Stimulated activated CD4-positive, alpha-beta T cell treated with anti-CD3 and anti-CD28 coated beads, Interleukin-1b, Interleukin-23, amount 100 ng/mL, for 4 hours (primary cell): ENCODE measurements around the gene SRSF12.
"Not testable (repeated sequence)": the region's sequence is repeated elsewhere in the genome, so short reads cannot be mapped to it uniquely, and the experiment has no call there.

Experiments used
- DNase-seq, 2 donors: peaks; one replicate each; pipeline ENCODE4 v3.0.0-alpha.2; 2020; ENCODE audit warnings: low read depth in 2 of 2

The SRSF12 gene

DNA sequence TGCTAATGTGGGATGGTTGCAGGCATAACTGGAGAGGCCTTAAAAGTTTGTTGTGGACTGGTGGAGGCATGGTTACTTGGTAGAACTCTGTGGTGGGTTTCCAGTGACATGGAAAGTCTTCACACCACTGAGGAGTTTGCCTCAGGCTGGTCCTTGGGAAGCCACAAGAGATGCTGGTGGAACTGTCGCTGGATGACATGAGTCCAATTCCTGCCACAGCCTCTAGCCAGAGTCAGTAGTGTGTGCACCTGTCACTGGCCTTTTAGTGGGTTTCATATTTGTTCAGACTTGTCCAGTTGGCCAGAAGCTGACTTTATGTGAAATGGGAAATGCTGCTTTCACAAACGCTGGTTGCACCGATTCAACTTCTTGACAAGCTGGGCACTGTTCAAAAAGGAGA lies 13.7 kb upstream of the SRSF12 start:
- DNase-seq = no peak

DNA sequence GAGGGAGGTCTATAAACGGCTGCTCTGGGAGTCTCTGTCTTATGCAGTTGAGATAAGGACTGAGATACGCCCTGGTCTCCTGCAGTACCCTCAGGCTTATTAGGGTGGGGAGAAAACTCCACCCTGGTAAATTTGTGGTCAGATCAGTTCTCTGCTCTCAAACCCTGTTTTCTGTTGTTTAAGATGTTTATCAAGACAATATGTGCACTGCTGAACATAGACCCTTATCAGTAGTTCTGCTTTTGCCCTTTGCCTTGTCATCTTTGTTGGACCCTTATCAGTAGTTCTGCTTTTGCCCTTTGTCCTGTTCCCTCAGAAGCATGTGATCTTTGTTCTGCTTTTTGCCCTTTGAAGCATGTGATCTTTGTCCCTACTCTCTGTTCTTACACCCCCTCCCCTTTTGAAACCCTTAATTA lies 10.4 kb upstream of the SRSF12 start:
- not testable (repeated sequence) for DNase-seq

DNA sequence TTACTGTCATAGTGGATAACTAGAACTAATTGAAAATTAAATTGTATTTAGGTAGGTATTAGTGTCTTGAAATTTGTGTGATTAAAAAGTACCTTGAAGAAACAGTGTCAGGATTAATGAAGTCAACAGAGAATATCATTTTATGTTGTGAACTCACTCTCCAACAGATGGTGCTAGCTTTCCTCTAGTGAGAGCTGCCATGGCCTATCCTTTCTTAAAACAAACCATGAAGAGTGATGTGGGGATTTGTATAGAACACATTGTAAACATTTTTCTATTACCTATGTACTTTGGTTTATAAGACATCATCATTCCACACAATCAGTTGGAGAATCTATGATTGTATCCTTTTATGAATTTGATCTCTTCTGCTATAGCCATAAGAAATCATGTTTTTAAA lies 4.8 kb upstream of the SRSF12 start:
- no peak for DNase-seq

DNA sequence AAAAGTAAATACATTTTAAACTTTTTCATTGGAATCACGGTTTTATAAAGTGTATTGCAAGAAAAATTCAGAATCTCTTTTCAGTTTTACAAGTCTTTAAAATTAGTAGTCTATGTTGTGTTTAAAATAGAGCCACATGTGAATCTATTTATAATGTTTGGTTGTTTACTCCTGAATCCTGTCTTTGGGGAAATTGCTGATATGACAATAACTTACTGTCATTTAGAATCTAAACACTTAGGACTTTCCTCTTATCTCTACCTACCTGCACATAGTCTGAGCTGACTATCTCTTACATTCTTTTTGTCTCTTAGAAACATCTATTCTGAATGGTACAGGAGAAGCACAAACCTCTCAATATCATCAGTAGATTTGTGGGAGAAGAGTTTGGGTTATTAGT lies 4.1 kb upstream of the SRSF12 start:
- DNase-seq = no peak

DNA sequence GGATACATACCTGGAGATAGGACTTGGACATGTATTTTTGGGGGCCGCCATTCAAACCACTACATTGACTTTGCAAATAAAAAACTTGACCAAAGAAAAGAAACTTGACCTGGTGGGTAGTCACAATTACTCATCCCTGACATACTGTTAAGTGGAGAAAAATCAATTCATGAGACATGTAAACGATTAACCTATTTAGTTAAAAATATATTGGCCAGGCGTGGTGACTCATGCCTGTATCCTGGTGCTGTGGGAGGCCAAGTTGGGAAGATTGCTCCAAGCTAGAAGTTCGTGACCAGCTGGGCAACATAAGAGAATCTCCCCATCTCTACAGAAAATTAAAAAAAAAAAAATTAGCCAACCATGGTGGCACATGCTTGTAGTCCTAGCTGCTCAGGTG lies 2.5 kb upstream of the SRSF12 start:
- no peak for DNase-seq

DNA sequence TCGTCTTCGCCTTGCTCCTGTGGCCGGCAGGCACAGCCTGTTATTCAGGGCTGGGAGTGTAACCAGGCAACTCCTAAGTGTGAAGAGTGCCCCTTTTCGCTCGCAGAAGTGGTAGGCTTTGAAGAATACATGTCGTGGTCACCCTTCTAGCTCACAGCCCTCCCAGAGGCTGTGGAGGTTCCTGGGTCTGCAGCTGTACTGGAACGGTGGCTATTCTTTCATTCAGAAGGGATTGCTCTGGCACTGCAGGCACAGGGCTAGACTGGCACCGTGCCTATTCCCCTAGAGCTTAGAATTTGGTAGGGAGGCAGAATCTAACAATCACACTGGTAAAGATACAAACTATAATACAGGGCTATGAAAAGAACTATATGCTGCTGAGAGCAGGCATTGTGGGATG lies 1.1 kb upstream of the SRSF12 start:
- DNase-seq = no peak

DNA sequence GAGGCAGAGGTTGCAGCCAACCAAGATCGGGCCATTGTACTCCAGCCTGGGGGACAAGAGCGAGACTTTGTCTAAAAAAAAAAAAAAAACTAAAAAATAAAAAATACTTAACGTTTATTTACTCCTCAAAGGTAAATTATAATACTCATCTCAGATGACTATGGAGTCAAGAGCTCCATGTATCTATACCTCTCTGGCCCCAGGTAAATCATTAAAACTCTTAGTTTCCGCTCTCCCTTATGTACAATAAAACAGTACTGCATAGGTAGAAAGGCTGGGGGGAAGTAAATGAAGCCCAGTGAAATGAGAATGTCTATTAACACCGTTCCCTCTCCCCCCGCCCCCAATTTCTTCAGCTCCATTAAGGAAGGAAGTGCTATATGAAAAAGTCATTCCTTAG lies 1.2 kb downstream of the SRSF12 start:
- DNase-seq = no peak

DNA sequence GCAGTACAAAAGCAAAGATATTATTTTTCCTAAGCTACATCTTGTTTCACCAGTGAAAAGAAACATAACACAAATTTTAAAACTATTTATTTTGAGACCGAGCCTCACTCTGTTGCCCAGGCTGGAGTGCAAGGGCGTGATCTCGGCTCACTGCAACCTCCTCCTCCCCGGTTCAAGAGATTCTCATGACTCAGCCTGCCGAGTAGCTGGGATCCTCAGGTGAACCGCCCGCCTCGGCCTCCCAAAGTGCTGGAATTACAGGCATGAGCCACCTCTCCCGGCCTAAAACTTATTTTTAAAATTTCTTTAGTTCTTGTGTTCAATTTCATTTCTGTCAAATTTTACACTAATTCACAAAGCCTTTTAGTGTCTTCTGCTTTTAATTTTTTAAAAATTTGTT lies 5.9 kb downstream of the SRSF12 start:
- DNase-seq = no peak

DNA sequence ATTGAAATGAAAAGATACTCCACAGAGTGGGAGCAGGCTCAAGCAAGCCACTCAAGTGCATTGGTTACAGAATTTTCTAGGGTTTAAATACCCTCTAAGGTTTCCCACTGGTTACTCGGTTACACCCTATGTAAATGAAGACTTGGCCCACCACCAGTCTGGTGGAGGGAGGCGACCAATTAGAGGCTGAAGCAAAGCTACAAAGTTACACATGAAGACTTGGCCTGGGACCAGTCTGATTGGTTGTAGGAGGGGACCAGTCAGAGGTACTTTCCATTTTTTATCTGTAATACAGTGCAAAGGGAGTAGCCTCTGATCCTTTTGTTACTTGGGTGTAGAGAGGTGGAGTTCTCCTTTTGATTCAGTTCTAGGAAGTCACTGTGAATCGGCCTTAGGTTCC lies 7.6 kb downstream of the SRSF12 start:
- no peak for DNase-seq

DNA sequence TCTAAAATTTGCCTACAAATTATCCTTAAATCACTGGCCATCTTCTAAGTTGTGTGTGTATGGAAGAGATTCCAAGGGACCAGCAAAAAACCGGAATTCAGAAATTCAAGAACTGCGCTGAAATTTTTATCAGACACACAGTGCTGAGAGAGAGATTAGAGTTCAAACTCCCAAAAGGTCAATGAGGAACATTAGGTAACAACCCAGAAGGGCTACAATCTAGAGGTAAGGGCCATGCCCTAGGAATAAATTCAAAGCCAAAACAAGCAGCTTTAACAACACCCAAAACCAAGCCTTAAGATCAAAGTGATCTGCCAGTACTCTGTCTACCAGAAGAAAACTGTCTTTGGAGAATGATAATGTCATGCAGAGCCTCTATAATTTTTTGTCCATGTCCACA lies 17.8 kb downstream of the SRSF12 start:
- DNase-seq = no peak

DNA sequence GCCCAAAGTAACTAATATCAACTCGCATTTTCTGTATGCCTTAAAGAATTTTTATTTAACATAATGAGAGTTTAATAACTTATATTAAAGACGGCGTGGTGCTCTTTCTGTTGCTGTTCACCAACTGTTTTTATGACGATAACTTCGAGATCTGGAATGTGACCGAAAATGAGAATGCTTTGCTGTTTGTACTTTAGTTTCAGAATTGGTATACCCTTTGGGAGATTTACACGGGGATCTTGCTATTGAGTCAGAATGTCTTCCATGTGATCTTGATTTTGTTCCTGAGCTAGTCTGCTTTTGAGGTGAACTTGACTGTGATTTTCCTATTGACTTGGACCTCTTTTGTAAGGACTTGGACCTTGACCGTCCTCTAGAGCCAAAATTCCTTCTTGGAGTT lies 19.4 kb downstream of the SRSF12 start:
- no peak for DNase-seq

DNA sequence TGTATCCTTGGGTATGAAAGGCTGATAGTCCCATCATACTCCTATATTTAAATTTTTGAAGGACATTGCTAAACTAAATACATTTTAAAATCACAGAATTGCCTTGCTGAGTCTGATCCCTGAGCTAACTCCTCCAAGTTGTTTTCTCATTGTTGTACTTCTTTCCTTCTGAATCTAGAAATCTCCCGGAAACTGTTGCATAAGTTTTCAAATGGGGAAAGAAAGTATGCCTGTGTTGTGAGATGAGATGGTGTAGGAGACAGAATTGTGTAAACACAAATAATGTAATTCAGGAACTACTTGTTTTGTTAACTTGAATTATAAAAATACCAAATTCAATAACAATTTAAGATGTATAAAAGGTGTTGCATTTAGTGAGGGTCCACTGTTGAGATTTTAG lies 30.0 kb downstream of the SRSF12 start:
- no peak for DNase-seq

DNA sequence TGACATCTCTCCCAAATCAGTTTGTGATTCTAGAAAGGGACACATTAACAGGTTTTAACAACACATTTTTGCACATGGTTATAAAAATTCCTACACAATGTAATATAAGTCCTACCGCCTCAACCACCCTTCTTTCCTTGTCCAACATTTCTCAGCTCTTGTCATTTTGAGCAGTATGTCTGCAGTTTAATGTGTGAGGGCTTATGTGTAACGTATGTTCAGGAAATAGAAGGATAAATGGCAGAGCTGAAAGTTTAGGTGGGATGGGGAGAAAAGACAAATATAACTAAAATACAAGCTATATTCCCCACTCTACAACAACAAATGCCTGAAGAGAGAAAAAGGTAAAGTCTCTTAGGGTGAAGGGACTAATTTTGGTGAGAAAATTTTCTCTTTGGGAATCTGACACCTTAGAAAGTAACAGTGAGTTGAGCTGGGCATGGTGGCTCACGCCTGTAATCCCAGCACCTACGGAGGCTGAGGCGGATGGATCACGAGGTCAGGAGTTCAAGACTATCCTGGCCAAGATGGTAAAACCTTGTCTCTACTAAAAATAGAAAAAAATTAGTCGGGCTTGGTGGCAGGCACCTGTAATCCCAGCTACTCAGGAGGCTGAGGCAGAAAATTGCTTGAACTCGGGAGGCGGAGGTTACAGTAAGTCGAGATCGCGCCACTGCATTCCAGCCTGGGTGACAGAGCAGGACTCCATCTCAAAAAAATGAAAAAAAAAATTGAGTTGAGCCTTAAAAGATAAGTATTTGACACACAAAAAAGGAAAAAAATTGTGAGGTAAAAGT lies 32.3 kb downstream of the SRSF12 start:
- DNase-seq = no peak

DNA sequence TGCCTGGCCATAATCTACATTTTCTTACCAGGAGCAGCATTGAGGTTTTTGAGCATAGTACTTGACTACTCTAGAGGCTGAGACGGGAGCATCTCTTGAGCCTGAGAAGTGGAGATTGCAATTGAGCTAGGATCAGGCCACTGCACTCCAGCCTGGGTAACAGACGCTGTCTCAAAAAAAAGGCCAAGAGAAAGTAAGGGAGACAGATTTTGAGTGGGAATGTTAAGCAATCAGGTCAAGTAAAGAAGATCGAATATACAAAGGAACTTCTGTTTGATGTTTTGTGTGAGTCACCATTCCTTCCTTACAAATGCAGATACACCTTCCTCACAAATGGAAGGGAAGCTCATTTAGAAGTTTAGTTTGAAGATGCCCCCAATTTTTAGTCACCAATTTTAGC lies 32.9 kb downstream of the SRSF12 start:
- no peak for DNase-seq

DNA sequence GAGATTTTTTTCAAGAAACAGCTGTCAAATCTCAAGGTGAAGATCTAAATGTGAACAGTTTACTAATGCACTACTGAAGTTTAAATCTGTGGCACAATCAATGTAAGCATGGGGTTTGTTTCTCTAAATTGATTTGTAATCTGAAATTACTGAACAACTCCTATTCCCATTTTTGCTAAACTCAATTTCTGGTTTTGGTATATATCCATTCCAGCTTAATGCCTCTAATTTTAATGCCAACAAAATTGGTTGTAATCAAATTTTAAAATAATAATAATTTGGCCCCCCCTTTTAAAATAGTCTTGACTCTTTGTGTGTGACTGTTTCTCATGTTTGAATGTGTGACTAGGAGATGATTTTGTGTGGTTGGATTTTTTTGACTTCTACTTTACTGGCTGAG lies 33.3 kb downstream of the SRSF12 start:
- no peak for DNase-seq

DNA sequence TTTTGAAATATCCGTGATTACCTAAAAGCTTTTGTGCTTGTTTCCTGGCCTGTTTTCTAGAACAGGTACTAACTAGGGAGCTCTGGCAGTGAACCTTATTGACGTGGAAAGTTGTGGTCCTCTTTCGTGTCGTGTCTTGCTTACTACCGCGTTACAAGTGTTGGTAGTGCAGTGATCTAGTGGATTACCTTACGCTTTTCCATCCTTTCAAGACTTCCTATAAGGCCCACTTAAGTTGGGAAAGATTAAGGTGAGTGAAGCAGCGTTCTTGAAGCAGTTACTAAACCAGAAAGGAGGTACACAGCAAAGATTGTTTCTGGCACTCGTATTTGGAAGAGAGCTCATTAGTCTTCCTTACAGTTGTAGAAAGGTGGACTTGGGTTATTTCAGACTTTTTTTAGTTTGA lies 35.4 kb downstream of the SRSF12 start:
- no peak for DNase-seq

DNA sequence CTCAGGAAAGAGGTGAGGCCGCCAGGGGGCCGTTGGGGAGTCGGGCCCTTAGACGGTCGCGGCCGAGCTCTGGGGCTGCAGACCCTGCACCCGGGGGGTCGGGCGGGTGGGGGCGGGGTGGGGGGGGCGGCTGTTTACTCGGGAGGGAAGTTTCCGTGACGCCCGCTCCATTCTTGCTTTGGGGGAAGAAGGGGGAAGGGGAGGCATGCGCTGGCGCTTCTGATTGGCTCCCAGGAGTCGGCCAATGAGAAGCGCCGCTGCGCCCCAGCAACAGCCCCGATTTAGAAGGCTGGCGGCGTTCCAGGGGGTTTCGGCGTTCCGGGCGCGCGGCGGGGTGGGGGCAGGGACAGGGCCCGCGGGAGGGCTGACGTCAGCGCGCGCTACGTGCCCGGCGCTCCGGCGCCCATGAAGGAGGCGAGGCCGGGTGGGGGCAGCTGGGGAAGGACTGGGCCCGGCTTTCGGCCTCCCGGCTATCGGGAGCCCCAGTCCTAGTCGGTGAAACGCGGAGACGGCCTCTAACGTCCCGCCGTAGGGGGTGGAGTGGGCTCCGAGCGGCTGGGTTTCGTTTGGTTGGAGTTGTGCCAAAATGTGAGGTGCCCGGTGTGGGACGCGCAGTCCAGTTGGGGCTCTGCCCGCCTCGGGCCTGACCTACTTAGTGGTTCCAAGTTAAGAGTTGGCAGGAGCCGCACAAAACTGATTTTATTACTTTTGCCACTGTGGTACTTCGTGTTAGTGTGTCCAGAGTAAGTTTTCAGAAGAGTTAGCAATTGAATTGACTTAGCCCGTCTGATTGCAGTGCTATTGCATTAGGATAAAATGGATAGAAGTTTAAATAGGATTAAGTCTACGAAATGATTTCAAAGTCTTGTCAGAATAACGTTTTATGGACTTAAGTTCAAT lies 36.2 kb downstream of the SRSF12 start:
- peak; percentile 99 for DNase-seq

DNA sequence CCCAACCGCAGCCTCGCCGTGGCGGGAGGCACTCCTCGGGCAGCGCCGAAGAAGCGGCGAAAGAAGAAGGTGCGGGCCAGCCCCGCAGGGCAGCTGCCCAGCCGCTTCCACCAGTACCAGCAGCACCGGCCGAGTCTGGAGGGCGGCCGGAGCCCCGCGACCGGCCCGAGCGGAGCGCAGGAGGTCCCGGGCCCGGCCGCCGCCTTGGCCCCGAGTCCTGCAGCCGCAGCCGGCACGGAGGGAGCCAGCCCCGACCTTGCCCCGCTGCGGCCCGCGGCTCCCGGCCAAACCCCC lies 36.8 kb downstream of the SRSF12 start:
- no peak for DNase-seq

DNA sequence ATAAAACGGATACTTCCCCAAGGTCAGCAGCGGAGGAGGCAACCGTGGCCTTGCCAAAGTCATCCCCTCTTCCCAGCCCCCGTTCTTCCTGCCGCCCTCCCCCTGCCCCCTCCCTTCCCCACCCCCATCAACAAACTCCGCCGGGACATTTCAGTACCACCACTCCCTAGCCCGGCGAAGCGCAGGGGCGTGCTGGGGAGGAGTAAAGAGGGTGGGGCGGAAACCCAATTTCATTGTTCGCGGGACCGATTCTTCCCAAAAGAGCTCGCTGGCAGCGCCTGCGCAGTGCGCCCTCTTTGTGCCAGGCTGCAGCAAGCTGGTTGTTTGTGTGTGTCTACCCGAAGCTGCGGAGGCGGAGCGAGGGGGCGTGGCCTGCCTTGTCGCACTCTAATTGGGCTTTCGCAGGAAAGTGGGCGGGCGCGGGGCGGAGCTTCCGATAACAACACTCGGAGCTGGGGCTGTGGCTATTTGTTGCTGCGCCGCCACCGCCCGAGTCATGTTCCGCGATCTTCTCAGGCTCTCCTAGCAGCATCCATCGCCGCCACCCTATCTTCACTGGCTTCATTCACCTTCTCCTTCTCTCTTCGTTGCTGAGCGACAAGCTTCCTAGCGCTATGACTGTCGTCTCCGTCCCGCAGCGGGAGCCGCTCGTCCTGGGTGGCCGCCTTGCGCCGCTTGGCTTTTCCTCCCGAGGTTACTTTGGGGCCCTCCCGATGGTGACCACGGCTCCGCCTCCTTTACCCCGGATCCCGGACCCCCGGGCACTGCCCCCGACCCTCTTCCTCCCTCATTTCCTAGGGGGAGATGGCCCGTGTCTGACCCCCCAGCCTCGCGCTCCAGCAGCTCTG lies 37.4 kb downstream of the SRSF12 start, which contains the start of gene PNRC1:
TSS of gene PNRC1 (plus strand) at position 471 of the 848 bp plus-strand sequence. CDS start at position 615, 144 bp downstream.
- peak; percentile 100 for DNase-seq

DNA sequence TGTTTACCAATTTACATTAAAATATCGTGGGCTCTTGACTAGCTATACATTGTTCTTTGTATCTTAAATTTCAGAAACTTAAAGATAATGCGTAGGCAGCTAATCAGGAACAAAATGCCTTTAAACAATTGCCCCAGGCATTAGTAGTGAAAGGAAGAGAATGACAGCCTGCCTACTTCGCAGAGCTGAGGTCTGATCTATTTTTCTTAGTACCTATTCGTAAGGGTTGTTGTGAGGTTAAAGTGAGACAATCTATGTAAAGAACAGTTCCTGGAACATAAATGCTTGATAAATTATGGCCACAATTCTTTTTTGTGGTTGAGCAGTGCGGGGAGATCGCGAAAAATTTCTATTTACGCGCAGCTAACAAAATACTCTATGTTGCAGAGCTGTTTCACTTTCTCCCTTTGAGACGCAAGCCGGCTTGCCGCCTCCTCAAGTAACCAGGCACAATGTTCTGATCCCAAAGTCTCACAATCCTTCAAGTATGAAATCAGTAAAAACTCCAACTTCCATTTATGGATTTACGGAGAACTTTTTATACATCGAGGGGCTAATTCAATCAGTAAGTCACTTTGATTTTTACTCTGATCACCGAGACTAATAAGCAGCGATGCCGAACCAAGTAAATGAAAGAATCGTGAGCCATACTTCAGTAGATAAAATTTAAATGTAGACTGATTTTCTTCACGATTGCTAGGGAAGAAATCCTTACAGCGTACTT lies 38.2 kb downstream of the SRSF12 start:
- peak; percentile 24 to 39 for DNase-seq

DNA sequence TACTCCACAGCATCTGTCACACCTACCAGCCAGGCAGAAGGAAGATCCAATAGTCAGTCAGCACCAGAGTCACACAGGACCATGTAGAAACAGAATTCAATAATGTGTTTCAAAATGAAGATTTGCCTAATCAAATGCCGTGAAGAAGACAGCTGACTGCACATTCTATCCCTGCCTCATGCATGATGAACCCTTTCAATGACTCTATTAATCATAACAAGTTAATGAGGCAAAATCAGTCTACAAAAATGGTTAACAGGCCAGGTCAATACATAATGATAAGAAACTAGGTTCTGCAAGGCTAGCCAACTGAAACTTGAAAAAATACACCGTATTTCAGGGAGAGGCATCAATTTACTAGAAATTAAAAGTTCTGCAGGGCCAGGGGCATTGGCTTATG lies 44.0 kb downstream of the SRSF12 start:
- DNase-seq = no peak
